Mesothelial cell of epicardium (in vitro differentiated cells): ENCODE measurements around the gene FRG1. TPM values are rescaled to one million over a fixed set of nuclear protein-coding genes. Genes with fewer than 3 reads are reported as not detected.
"Not testable (repeated sequence)": the region's sequence is repeated elsewhere in the genome, so short reads cannot be mapped to it uniquely, and the experiment has no call there.

Experiments
- DNase-seq, 2 experiments: peaks; one replicate each; pipeline ENCODE4 v3.0.0; 2021; ENCODE audit warnings: low spot score in 2 of 2; ENCODE audit not compliant: unreplicated experiment in 2 of 2
- H3K27ac Mint-ChIP-seq: 2 replicates; pipeline ENCODE4 v1.8.0; 2021; ENCODE audit warnings: mixed read lengths
- H3K27me3 Mint-ChIP-seq: 2 replicates; pipeline ENCODE4 v1.8.0; 2021; ENCODE audit warnings: low read depth, mixed read lengths
- H3K36me3 Mint-ChIP-seq: 2 replicates; pipeline ENCODE4 v1.8.0; 2021; ENCODE audit warnings: mixed read lengths
- H3K4me1 Mint-ChIP-seq: 2 replicates; pipeline ENCODE4 v1.8.0; 2021; ENCODE audit warnings: mixed read lengths
- H3K4me3 Mint-ChIP-seq: 2 replicates; pipeline ENCODE4 v1.8.0; 2021; ENCODE audit warnings: mild to moderate bottlenecking, moderate library complexity, mixed read lengths
- H3K9me3 Mint-ChIP-seq: 2 replicates; pipeline ENCODE4 v1.8.0; 2021; ENCODE audit warnings: mixed read lengths
- total RNA-seq: library from RNA; stranded (reverse); gene quantifications from 3 replicates; pipeline ENCODE4 v1.2.1, GENCODE V29; 2021
- TF ChIP-seq, protein P1 (sequence below): fragments of 200-600 bp; sonication (generic); IDR thresholded peaks from one replicate; pipeline ENCODE4 v1.5.0; 2021; ENCODE audit warnings: antibody characterized with exemption; ENCODE audit not compliant: unreplicated experiment

Gene FRG1
- total RNA-seq, 1 donor from 2014 or later: 30.5 TPM

- Mint-ChIP-seq H3K36me3 (no peaks in the 10 kb centered on the region), H3K4me3 (no peak overlapping the region), H3K27me3 (no peaks in the 10 kb centered on the region), H3K27ac (no peak overlapping the region), H3K4me1 (no peaks in the 10 kb centered on the region), H3K9me3 (peaks cover 48% of the 10 kb centered on the region)
- no peak for DNase-seq
- TF ChIP-seq, protein P1, sequence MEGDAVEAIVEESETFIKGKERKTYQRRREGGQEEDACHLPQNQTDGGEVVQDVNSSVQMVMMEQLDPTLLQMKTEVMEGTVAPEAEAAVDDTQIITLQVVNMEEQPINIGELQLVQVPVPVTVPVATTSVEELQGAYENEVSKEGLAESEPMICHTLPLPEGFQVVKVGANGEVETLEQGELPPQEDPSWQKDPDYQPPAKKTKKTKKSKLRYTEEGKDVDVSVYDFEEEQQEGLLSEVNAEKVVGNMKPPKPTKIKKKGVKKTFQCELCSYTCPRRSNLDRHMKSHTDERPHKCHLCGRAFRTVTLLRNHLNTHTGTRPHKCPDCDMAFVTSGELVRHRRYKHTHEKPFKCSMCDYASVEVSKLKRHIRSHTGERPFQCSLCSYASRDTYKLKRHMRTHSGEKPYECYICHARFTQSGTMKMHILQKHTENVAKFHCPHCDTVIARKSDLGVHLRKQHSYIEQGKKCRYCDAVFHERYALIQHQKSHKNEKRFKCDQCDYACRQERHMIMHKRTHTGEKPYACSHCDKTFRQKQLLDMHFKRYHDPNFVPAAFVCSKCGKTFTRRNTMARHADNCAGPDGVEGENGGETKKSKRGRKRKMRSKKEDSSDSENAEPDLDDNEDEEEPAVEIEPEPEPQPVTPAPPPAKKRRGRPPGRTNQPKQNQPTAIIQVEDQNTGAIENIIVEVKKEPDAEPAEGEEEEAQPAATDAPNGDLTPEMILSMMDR: no peak
Measured at GRCh38 chr4:189973646-189974045, 33.0 kb downstream of the FRG1 start.

DNA sequence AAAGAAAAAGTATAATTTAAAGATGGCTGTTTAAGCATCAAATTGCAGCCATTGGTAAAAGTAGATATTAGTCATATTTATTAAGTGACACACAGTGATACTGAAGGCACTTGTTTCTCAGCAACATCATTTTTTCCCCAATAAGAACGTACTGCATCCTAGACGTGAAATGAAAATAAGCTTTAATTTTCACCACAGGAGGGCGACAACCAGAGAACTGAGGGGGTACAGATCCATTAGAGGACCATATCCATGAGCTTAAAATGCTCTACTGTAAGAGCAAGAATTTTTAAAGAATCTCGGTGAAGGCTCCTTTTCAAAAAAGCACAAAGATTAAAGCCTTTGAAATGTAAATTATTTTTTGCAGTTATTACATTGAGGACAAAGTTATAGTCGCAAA lies 33.4 kb downstream of the FRG1 start:
- H3K27me3 Mint-ChIP-seq: no peaks in the 10 kb centered on the region
- H3K9me3 Mint-ChIP-seq: peaks cover 48% of the 10 kb centered on the region
- no peaks in the 10 kb centered on the region for H3K4me1 Mint-ChIP-seq
- H3K4me3 Mint-ChIP-seq: no peak overlapping the region
- no peak for DNase-seq
- TF ChIP-seq, protein P1: no peak
- no peaks in the 10 kb centered on the region for H3K36me3 Mint-ChIP-seq
- H3K27ac Mint-ChIP-seq: no peak overlapping the region

DNA sequence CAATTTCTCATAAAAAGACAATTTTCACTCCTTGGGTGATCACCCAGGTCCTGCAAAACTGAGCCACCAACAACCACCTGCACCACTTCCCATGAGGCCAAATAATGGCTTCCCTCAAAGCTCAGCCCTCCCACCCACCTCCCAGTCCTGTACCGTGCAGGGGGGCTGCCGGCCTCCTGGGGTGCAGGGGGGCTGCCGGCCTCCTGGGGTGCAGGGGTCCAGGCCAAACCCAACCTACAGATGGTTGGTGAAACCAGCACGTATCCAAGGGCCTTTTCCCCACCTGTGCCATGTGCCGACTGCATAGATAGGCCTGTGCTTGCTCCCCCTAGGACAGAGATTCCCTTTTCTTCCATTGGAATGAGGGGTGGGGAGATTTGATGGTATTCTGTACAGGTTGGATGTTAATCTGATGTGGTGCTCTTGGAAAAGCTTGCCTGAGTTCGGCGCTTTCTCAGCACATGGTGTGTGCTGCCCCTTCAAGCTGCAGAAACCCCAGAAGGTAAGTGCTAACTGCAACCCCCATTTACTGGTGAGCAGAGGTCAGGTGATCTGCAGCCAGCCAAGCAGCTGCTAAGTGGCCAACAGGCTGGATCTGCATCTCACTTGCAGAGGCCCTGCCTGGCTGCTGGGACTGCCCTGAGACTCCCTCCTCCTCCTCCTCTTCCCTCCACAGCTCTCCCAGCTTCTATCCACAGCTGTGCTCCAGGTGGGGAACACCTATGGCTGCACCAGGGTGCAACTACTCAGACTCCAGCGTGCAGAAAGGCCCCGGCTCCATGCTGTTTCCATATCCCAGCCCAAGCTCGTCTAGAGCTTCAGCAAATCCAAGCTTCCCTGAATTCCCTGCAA lies 38.8 kb downstream of the FRG1 start:
- H3K4me1 Mint-ChIP-seq: no peaks in the 10 kb centered on the region
- DNase-seq: no peak
- H3K36me3 Mint-ChIP-seq: no peaks in the 10 kb centered on the region
- peaks cover 38% of the 10 kb centered on the region for H3K9me3 Mint-ChIP-seq
- H3K27me3 Mint-ChIP-seq: no peaks in the 10 kb centered on the region
- no peak overlapping the region for H3K4me3 Mint-ChIP-seq
- TF ChIP-seq, protein P1: no peak
- no peak overlapping the region for H3K27ac Mint-ChIP-seq

DNA sequence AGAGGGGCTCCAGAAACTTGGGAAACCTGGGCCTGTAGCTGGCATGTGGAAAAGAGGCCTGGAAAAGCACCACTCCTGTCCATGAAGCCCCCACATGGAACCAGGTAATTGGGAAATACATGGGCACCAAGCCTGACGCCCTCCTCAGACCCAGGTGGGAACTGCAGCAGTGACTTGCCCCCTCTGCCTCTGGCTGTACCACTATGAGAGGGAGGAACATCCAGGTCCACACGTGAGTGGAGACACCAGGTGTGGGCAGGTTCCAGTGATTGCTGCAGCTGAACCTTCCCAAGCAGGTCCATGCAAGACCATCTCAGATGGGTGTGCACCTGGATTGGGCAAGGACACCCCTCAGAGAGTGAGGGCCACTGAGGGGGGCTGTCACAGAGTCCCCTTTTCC lies 39.6 kb downstream of the FRG1 start:
- H3K4me1 Mint-ChIP-seq, H3K4me3 Mint-ChIP-seq, H3K36me3 Mint-ChIP-seq, DNase-seq, H3K27me3 Mint-ChIP-seq, H3K27ac Mint-ChIP-seq: not testable (repeated sequence)
- peaks cover 42% of the 10 kb centered on the region for H3K9me3 Mint-ChIP-seq

DNA sequence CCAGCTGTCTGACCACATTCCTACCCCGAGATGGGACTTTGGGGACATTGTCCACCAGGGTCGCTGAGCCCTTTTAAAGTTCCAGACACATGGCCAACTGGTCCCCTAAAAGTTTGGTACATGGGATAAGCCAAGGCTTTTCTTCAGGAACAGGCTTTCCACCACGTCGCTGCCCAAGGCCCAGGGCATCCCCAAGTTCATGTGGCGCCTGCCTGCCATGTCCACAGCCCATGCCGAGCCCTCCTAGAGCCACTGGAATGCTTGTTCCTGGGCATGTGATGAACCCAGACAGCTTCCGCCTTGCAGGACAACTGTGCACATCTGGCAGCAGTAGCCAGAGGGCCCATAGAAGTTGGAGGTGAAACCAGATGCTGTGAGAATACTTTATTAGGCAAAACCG lies 41.3 kb downstream of the FRG1 start:
- peaks cover 48% of the 10 kb centered on the region for H3K9me3 Mint-ChIP-seq
- no peak overlapping the region for H3K27ac Mint-ChIP-seq
- no peaks in the 10 kb centered on the region for H3K27me3 Mint-ChIP-seq
- H3K4me3 Mint-ChIP-seq: no peak overlapping the region
- H3K4me1 Mint-ChIP-seq: no peaks in the 10 kb centered on the region
- TF ChIP-seq, protein P1: no peak
- DNase-seq: no peak
- H3K36me3 Mint-ChIP-seq: peaks cover 3% of the 10 kb centered on the region

DNA sequence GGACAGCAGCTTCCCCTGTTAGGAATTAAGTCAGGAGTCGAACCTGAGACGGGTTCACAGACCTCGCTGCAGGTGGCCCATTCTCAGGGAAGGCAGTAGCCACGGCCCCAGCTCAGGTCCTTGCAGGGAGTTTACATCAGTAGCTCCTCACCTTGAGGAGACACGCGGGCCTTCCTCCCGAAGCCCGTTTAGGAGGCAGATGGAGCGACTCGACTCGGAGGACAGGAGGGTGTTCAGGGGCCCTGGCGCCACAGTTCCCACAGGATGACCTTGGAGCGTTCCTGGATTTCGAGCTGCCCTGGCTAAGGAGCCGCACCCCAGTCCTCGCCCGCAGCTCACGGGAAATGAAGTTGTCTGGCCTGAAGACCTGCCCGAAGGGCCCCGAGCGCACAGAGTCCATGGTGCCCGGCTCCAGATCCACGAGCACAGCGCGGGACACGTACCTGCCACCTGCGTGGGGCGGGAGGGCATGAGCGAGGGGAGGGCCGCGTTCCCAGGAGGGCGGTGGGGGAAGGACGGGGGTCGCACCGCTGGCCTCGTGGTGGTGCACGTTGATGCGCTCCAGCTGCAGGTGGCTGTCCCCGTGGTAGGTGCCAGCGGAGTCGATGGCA lies 43.3 kb downstream of the FRG1 start:
- not testable (repeated sequence) for H3K4me3 Mint-ChIP-seq, H3K27me3 Mint-ChIP-seq, H3K4me1 Mint-ChIP-seq, DNase-seq, H3K36me3 Mint-ChIP-seq, H3K27ac Mint-ChIP-seq
- H3K9me3 Mint-ChIP-seq: peaks cover 57% of the 10 kb centered on the region

DNA sequence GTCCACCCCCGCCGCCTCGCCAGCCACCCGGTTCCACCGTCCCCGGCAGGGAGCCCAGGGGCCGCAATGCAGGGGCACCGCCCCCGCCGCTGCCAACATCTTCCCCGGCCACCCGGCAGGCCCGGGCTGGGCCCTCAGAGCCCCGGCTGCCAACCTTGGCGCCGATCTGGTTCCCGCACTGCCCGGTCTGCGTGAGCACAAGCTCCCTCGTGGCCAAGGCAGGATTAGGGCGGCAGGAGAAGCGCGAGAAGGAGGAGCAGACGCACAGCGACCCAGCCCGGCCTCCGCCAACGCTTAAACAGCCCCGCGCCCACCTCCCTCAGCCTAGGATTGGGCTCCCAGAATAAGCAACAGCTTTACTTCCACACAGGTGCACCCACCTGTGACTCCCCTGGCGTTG lies 44.0 kb downstream of the FRG1 start:
- peaks cover 54% of the 10 kb centered on the region for H3K9me3 Mint-ChIP-seq

GRCh38 chr4:189985651-189986243 lies 45.1 kb downstream of the FRG1 start:
- not testable (repeated sequence) for H3K4me1 Mint-ChIP-seq, H3K4me3 Mint-ChIP-seq, DNase-seq, H3K27me3 Mint-ChIP-seq, H3K27ac Mint-ChIP-seq, H3K36me3 Mint-ChIP-seq
- H3K9me3 Mint-ChIP-seq: peaks cover 50% of the 10 kb centered on the region

More for the DNA sequence above, 44.0 kb downstream of the FRG1 start:
- not testable (repeated sequence) for DNase-seq, H3K4me3 Mint-ChIP-seq, H3K4me1 Mint-ChIP-seq, H3K27me3 Mint-ChIP-seq, H3K27ac Mint-ChIP-seq, H3K36me3 Mint-ChIP-seq
